BJ (cell line): ENCODE results near the gene FAM170B. TPM values are rescaled to one million over a fixed set of nuclear protein-coding genes. Genes with fewer than 3 reads are reported as not detected.
A peak's percentile ranks its signal among the peaks of the same experiment; 100 is the strongest.

Experiments
- CTCF ChIA-PET: fragments of 350-600 bp; formaldehyde crosslinking; extraction: SDS; loops from one replicate; lab custom pipeline; 2021; ENCODE audit warnings: antibody characterized with exemption, inconsistent platforms; lab: Yijun Ruan, JAX
- POLR2A ChIA-PET: fragments of 300-600 bp; sonication (Branson Sonifier 250); formaldehyde crosslinking; extraction: SDS; loops from one replicate; lab custom pipeline; 2021; ENCODE audit warnings: antibody characterized with exemption; lab: Charles Lee
- DNase-seq: peaks from one replicate; pipeline ENCODE4 v3.0.0-alpha.2; 2011; ENCODE audit warnings: low read depth
- H3K27me3 ChIP-seq: 2 replicates; pipeline ENCODE4 v1.6.0; 2011; ENCODE audit warnings: low read length; ENCODE audit not compliant: control insufficient read depth, insufficient read depth
- H3K36me3 ChIP-seq: 2 replicates; pipeline ENCODE4 v1.5.1; 2011; ENCODE audit warnings: low read length; ENCODE audit not compliant: control insufficient read depth, insufficient read depth
- H3K4me3 ChIP-seq: 2 replicates; pipeline ENCODE4 v1.5.1; 2011; ENCODE audit warnings: low read depth, mild to moderate bottlenecking, control low read depth, low read length
- CTCF ChIP-seq: IDR thresholded peaks from 2 replicates; pipeline ENCODE4 v1.5.1; 2011; ENCODE audit warnings: low read depth, mild to moderate bottlenecking, control low read depth, inconsistent platforms, low read length, moderate library complexity; ENCODE audit not compliant: insufficient read depth
- polyA plus RNA-seq: library from polyadenylated mRNA; depleted of rRNA; stranded (reverse); fragments of >200 nt; gene quantifications from 2 replicates; pipeline ENCODE4 v1.2.3, GENCODE V29; 2011

The FAM170B gene
- polyA plus RNA-seq, 1 experiment, result not detected

- ChIA-PET POLR2A (no interaction called here), CTCF (no interaction called here)
- DNase-seq, result no peak
These were observed 32.1 kb upstream of the FAM170B start for GRCh38 chr10:49165821-49166483.

GRCh38 chr10:49165259-49165658 is 31.4 kb upstream of the FAM170B start:
- ChIA-PET CTCF (interaction anchor here (1.3 to 5.0 kb wide), 3 partner anchors 24 to 184 kb away, joined by 4 to 45 read pairs (median 6); no protein-coding TSS in a partner anchor), POLR2A (no interaction called here)
- DNase-seq, result no peak
- no peak for TF ChIP-seq CTCF
- Histone ChIP-seq H3K4me3 (no peak overlapping the region), H3K27me3 (no peaks in the 10 kb centered on the region), H3K36me3 (no peaks in the 10 kb centered on the region)

More at GRCh38 chr10:49165821-49166483, 32.1 kb upstream of the FAM170B start:
- TF ChIP-seq CTCF, result no peak
- Histone ChIP-seq H3K4me3 (no peak overlapping the region), H3K27me3 (no peaks in the 10 kb centered on the region), H3K36me3 (no peaks in the 10 kb centered on the region)

GRCh38 chr10:49164559-49165188 is 30.9 kb upstream of the FAM170B start:
- ChIA-PET CTCF (interaction anchor here (0.7 to 5.0 kb wide), 13 partner anchors 24 to 508 kb away, joined by 3 to 45 read pairs (median 4); no protein-coding TSS in a partner anchor), POLR2A (no interaction called here)
- no peak for DNase-seq
- peak; percentile 64 for TF ChIP-seq CTCF
- Histone ChIP-seq H3K27me3 (no peaks in the 10 kb centered on the region), H3K4me3 (no peak overlapping the region), H3K36me3 (no peaks in the 10 kb centered on the region)

GRCh38 chr10:49163741-49164140 is 29.9 kb upstream of the FAM170B start:
- DNase-seq, result no peak
- H3K4me3 ChIP-seq, result no peak overlapping the region
- TF ChIP-seq CTCF, result no peak
- ChIA-PET CTCF (interaction anchor here (0.7 to 5.0 kb wide), 12 partner anchors 23 to 507 kb away, joined by 3 to 45 read pairs (median 4); no protein-coding TSS in a partner anchor), POLR2A (no interaction called here)
- no peaks in the 10 kb centered on the region for H3K27me3 ChIP-seq
- H3K36me3 ChIP-seq, result no peaks in the 10 kb centered on the region

GRCh38 chr10:49162761-49163310 is 29.0 kb upstream of the FAM170B start:
- ChIA-PET CTCF (interaction anchor here (0.8 to 5.0 kb wide), 9 partner anchors 8 to 507 kb away, joined by 3 to 45 read pairs (median 8); no protein-coding TSS in a partner anchor), POLR2A (no interaction called here)
- Histone ChIP-seq H3K36me3 (no peaks in the 10 kb centered on the region), H3K4me3 (no peak overlapping the region), H3K27me3 (no peaks in the 10 kb centered on the region)
- TF ChIP-seq CTCF, result no peak
- no peak for DNase-seq
